ENCODE measurements around the gene PTPN14. TPM values are rescaled to one million over a fixed set of nuclear protein-coding genes. Genes with fewer than 3 reads are reported as not detected.

PTPN14 gene
- total and polyA plus RNA-seq, 3 donors from 2014 or later = 14.8 to 59.2 (median 42.2) TPM

DNA sequence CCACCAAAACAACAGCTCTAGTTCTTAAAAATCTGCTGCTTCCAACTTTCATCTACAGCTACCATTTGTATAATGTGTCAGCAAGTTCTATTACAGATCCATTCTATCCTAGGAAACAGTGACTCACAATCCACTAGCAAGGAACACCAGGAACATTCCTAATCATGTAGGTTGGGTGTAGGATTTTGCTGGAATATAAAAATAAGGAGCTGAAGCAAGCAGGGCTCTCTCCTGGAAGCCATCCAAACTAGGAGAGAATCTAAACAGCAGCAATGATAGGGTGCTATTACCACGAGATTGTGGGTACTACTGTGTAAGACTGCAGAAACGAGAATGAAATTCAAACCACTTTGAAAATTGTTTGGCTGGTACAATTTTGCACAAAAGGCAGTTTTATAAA is 135.0 kb downstream of the PTPN14 start:
- no peak overlapping the region for H3K27ac ChIP-seq
- peaks cover 21% of the 10 kb centered on the region for H3K4me1 ChIP-seq
- no peaks in the 10 kb centered on the region for H3K27me3 ChIP-seq
- no peak for DNase-seq
- WGBS, 2 donors = 28 to 31% methylated on average over 2 of the region's 2 CpGs
- H3K36me3 ChIP-seq (ENCODE audit: low read depth, missing control alignments) = no peaks in the 10 kb centered on the region
- H3K9me3 ChIP-seq = no peaks in the 10 kb centered on the region
- no peak overlapping the region for H3K4me3 ChIP-seq
- TF ChIP-seq CTCF (IDR thresholded peaks at IDR 0.05) (no peak), POLR2A (IDR thresholded peaks at IDR 0.05) (no peak)
- intact Hi-C loops (cut with DNase I; ENCODE audit: low total_unique reads) = no loop called here

- H3K36me3 ChIP-seq (ENCODE audit: low read depth, missing control alignments) = no peaks in the 10 kb centered on the region
- no peak overlapping the region for H3K4me3 ChIP-seq
- DNase-seq = no peak
- 87 to 91% methylated on average over 5 of the region's 5 CpGs for WGBS, 2 donors
- no peak overlapping the region for H3K27ac ChIP-seq
- peaks cover 18% of the 10 kb centered on the region for H3K4me1 ChIP-seq
- no peaks in the 10 kb centered on the region for H3K27me3 ChIP-seq
- TF ChIP-seq POLR2A (IDR thresholded peaks at IDR 0.05) = no peak
- no peak for TF ChIP-seq CTCF (IDR thresholded peaks at IDR 0.05)
- intact Hi-C loops (cut with DNase I; ENCODE audit: low total_unique reads) = no loop called here
- H3K9me3 ChIP-seq = no peaks in the 10 kb centered on the region
Observed at GRCh38 chr1:214415131-214415530, 136.3 kb downstream of the PTPN14 start.

- intact Hi-C loops (cut with DNase I; ENCODE audit: low total_unique reads) = no loop called here
- no peak overlapping the region for H3K27ac ChIP-seq
- WGBS, 2 donors = 90 to 94% methylated on average over 4 of the region's 4 CpGs
- TF ChIP-seq POLR2A (IDR thresholded peaks at IDR 0.05) = no peak
- TF ChIP-seq CTCF (IDR thresholded peaks at IDR 0.05) = no peak
- peaks cover 14% of the 10 kb centered on the region for H3K4me1 ChIP-seq
- DNase-seq = no peak
- H3K4me3 ChIP-seq = no peak overlapping the region
- H3K27me3 ChIP-seq = no peaks in the 10 kb centered on the region
- H3K9me3 ChIP-seq = no peaks in the 10 kb centered on the region
- H3K36me3 ChIP-seq (ENCODE audit: low read depth, missing control alignments) = no peaks in the 10 kb centered on the region
Observed at GRCh38 chr1:214414691-214415090, 136.7 kb downstream of the PTPN14 start.

DNA sequence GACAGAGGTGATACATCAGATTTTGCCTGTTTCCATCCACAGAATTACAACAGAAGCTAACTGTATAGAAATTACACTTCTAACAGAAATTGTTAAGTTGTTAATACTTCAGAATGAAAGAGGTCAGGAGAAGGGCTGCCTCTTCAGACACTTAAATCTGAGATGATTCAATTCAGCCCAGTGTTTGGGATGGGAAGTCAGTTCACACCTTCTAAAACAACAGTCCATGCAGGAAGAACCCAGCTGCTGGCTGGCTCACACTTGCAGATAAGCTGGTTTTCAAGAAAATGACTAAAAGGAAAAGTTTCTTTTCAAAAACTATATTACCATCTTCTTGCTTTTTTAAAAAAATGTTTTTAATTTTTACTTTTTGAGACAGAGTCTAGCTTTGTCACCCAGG is 138.1 kb downstream of the PTPN14 start:
- Histone ChIP-seq H3K9me3 (no peaks in the 10 kb centered on the region), H3K27ac (no peak overlapping the region), H3K4me1 (no peaks in the 10 kb centered on the region), H3K36me3 (ENCODE audit: low read depth, missing control alignments) (no peaks in the 10 kb centered on the region), H3K4me3 (no peak overlapping the region), H3K27me3 (no peaks in the 10 kb centered on the region)
- no peak for DNase-seq
- TF ChIP-seq POLR2A (IDR thresholded peaks at IDR 0.05) = no peak
- no peak for TF ChIP-seq CTCF (IDR thresholded peaks at IDR 0.05)
- intact Hi-C loops (cut with DNase I; ENCODE audit: low total_unique reads) = no loop called here

DNA sequence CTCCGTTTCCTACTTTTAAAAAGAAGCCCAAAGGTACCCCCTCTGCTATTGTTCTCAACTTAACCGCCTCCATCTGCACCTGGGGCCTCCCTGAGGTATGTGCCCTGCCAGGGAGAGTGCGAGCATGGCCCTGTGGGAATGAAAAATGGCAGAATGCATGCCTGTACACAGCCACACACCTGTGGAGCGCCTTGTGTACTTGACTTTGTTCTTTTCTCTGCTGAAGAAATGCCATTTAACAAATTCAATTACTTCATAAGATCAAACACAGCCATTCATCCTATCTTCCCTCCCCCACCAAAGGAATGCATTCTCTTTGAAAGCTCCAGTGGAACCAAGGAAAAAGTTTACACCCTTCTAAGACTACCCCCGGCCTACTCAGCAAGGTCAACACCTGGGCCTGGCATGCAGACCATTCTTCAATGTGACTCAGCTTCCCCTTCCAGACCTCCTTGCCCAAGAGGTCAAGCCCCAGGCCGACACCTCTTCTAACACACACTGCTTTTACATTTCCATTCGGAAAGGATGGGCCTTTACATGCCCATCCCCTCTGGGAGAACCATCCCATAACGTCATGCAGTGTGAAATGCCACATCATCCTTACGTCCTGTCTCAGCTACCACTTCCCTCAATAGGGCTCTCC is 146.7 kb downstream of the PTPN14 start:
- WGBS, 2 donors = 83 to 87% methylated on average over 9 of the region's 9 CpGs
- Histone ChIP-seq H3K4me3 (no peak overlapping the region), H3K4me1 (no peaks in the 10 kb centered on the region), H3K36me3 (ENCODE audit: low read depth, missing control alignments) (no peaks in the 10 kb centered on the region), H3K9me3 (no peaks in the 10 kb centered on the region), H3K27me3 (no peaks in the 10 kb centered on the region), H3K27ac (no peak overlapping the region)
- TF ChIP-seq POLR2A (IDR thresholded peaks at IDR 0.05) (no peak), CTCF (IDR thresholded peaks at IDR 0.05) (no peak)
- intact Hi-C loops (cut with DNase I; ENCODE audit: low total_unique reads) = no loop called here
- DNase-seq = no peak
